Stimulated activated effector memory CD8-positive, alpha-beta T cell treated with anti-CD3 and anti-CD28 coated beads, Interleukin-12 subunit alpha, Interleukin-12 subunit beta, amount 100 ng/mL, for 72 hours (primary cell): ENCODE measurements around the gene HP1BP3.
"Not testable (repeated sequence)": the region's sequence is repeated elsewhere in the genome, so short reads cannot be mapped to it uniquely, and the experiment has no call there.

Experiments
- ATAC-seq: fragments of 150-1000 bp; cut with Tn5 transposase; 2 replicates; pipeline ENCODE4 v1.10.0; 2021
- DNase-seq, 2 donors: peaks; one replicate each; pipeline ENCODE4 v3.0.0; 2021 to 2022; ENCODE audit warnings: low spot score in 2 of 2
- H3K27ac Mint-ChIP-seq: one replicate; pipeline ENCODE4 v1.8.0; 2022; ENCODE audit warnings: mild to moderate bottlenecking, mixed read lengths
- H3K36me3 Mint-ChIP-seq: one replicate; pipeline ENCODE4 v1.8.0; 2022; ENCODE audit warnings: mild to moderate bottlenecking, mixed read lengths
- H3K4me1 Mint-ChIP-seq: one replicate; pipeline ENCODE4 v1.8.0; 2022; ENCODE audit warnings: mixed read lengths
- H3K4me3 Mint-ChIP-seq: one replicate; pipeline ENCODE4 v1.8.0; 2022; ENCODE audit warnings: mild to moderate bottlenecking, mixed read lengths
- H3K9me3 Mint-ChIP-seq: one replicate; pipeline ENCODE4 v1.8.0; 2022; ENCODE audit warnings: mixed read lengths

Gene HP1BP3

GRCh38 chr1:20787029-20787839 lies at the start of gene HP1BP3:
TSS of gene HP1BP3 (minus strand) at chr1:20787307. CDS start at chr1:20780440, 6,867 bp downstream.
- ATAC-seq (peak; percentile 78), DNase-seq (peak; percentile 84 to 91)
- Mint-ChIP-seq H3K9me3 (no peaks in the 10 kb centered on the region), H3K4me3 (peak within 1 kb of the TSS; percentile 98), H3K27ac (peak within 1 kb of the TSS; percentile 98), H3K36me3 (peaks cover 37% of the 10 kb centered on the region), H3K4me1 (peaks cover 22% of the 10 kb centered on the region)

GRCh38 chr1:20836230-20836629 lies 49.1 kb upstream of the HP1BP3 start:
- Mint-ChIP-seq H3K9me3 (no peaks in the 10 kb centered on the region), H3K36me3 (peaks cover 11% of the 10 kb centered on the region), H3K4me3 (no peak overlapping the region), H3K27ac (no peak overlapping the region), H3K4me1 (no peaks in the 10 kb centered on the region)
- DNase-seq (no peak), ATAC-seq (no peak)

- Mint-ChIP-seq H3K27ac (no peak overlapping the region), H3K4me3 (no peak overlapping the region), H3K4me1 (no peaks in the 10 kb centered on the region), H3K9me3 (no peaks in the 10 kb centered on the region), H3K36me3 (peaks cover 5% of the 10 kb centered on the region)
- DNase-seq (no peak), ATAC-seq (no peak)
Observed at GRCh38 chr1:20834780-20835179, 47.7 kb upstream of the HP1BP3 start.

GRCh38 chr1:20834192-20834591 lies 47.1 kb upstream of the HP1BP3 start:
- Mint-ChIP-seq H3K4me3 (no peak overlapping the region), H3K36me3 (no peaks in the 10 kb centered on the region), H3K9me3 (no peaks in the 10 kb centered on the region), H3K27ac (no peak overlapping the region), H3K4me1 (no peaks in the 10 kb centered on the region)
- no peak for DNase-seq
- ATAC-seq: no peak

GRCh38 chr1:20830378-20830777 lies 43.3 kb upstream of the HP1BP3 start:
- Mint-ChIP-seq H3K4me1 (no peaks in the 10 kb centered on the region), H3K4me3 (no peak overlapping the region), H3K36me3 (peaks cover 21% of the 10 kb centered on the region), H3K27ac (no peak overlapping the region), H3K9me3 (no peaks in the 10 kb centered on the region)
- ATAC-seq: no peak
- no peak for DNase-seq

GRCh38 chr1:20829946-20830345 lies 42.8 kb upstream of the HP1BP3 start:
- ATAC-seq (no peak), DNase-seq (no peak)
- Mint-ChIP-seq H3K9me3 (no peaks in the 10 kb centered on the region), H3K27ac (no peak overlapping the region), H3K4me3 (no peak overlapping the region), H3K36me3 (peaks cover 25% of the 10 kb centered on the region), H3K4me1 (no peaks in the 10 kb centered on the region)

GRCh38 chr1:20829531-20829930 lies 42.4 kb upstream of the HP1BP3 start:
- Mint-ChIP-seq H3K4me1 (no peaks in the 10 kb centered on the region), H3K4me3 (no peak overlapping the region), H3K27ac (no peak overlapping the region), H3K36me3 (peaks cover 28% of the 10 kb centered on the region), H3K9me3 (no peaks in the 10 kb centered on the region)
- ATAC-seq (no peak), DNase-seq (no peak)

GRCh38 chr1:20823845-20824244 lies 36.7 kb upstream of the HP1BP3 start:
- H3K4me1 Mint-ChIP-seq: no peaks in the 10 kb centered on the region
- peaks cover 46% of the 10 kb centered on the region for H3K36me3 Mint-ChIP-seq
- H3K27ac Mint-ChIP-seq: no peak overlapping the region
- DNase-seq (no peak), ATAC-seq (no peak)
- no peak overlapping the region for H3K4me3 Mint-ChIP-seq
- no peaks in the 10 kb centered on the region for H3K9me3 Mint-ChIP-seq

GRCh38 chr1:20821466-20821865 lies 34.4 kb upstream of the HP1BP3 start:
- H3K9me3 Mint-ChIP-seq: no peaks in the 10 kb centered on the region

GRCh38 chr1:20819818-20820217 lies 32.7 kb upstream of the HP1BP3 start:
- ATAC-seq (no peak), DNase-seq (no peak)
- Mint-ChIP-seq H3K9me3 (no peaks in the 10 kb centered on the region), H3K4me1 (no peaks in the 10 kb centered on the region), H3K4me3 (no peak overlapping the region), H3K36me3 (peaks cover 28% of the 10 kb centered on the region), H3K27ac (no peak overlapping the region)

More at GRCh38 chr1:20821466-20821865, 34.4 kb upstream of the HP1BP3 start:
- peaks cover 43% of the 10 kb centered on the region for H3K36me3 Mint-ChIP-seq
- no peak for ATAC-seq
- H3K27ac Mint-ChIP-seq: no peak overlapping the region
- no peaks in the 10 kb centered on the region for H3K4me1 Mint-ChIP-seq
- H3K4me3 Mint-ChIP-seq: no peak overlapping the region
- DNase-seq: no peak

GRCh38 chr1:20814534-20814871 lies 27.4 kb upstream of the HP1BP3 start:
- no peak for ATAC-seq

GRCh38 chr1:20811916-20812315 lies 24.8 kb upstream of the HP1BP3 start:
- peaks cover 32% of the 10 kb centered on the region for H3K36me3 Mint-ChIP-seq
- H3K4me3 Mint-ChIP-seq: no peak overlapping the region
- H3K27ac Mint-ChIP-seq: no peak overlapping the region
- no peak for ATAC-seq
- no peaks in the 10 kb centered on the region for H3K9me3 Mint-ChIP-seq
- DNase-seq: no peak
- no peaks in the 10 kb centered on the region for H3K4me1 Mint-ChIP-seq

More at GRCh38 chr1:20814534-20814871, 27.4 kb upstream of the HP1BP3 start:
- no peak overlapping the region for H3K27ac Mint-ChIP-seq
- H3K4me3 Mint-ChIP-seq: no peak overlapping the region
- H3K9me3 Mint-ChIP-seq: no peaks in the 10 kb centered on the region
- no peak for DNase-seq
- H3K36me3 Mint-ChIP-seq: peaks cover 22% of the 10 kb centered on the region
- no peaks in the 10 kb centered on the region for H3K4me1 Mint-ChIP-seq

- ATAC-seq: no peak
- H3K36me3 Mint-ChIP-seq: no peaks in the 10 kb centered on the region
- H3K9me3 Mint-ChIP-seq: no peaks in the 10 kb centered on the region
- H3K27ac Mint-ChIP-seq: no peak overlapping the region
- no peak overlapping the region for H3K4me3 Mint-ChIP-seq
- H3K4me1 Mint-ChIP-seq: peaks cover 1% of the 10 kb centered on the region
- DNase-seq: no peak
Observed at GRCh38 chr1:20793236-20793635, 6.1 kb upstream of the HP1BP3 start.

- no peak overlapping the region for H3K27ac Mint-ChIP-seq
- H3K36me3 Mint-ChIP-seq: peaks cover 7% of the 10 kb centered on the region
- H3K4me3 Mint-ChIP-seq: no peak overlapping the region
- H3K4me1 Mint-ChIP-seq: peaks cover 9% of the 10 kb centered on the region
- no peak for ATAC-seq
- DNase-seq: peak in 1 of 2 donors; percentile 33
- no peaks in the 10 kb centered on the region for H3K9me3 Mint-ChIP-seq
Observed at GRCh38 chr1:20792196-20792595, 5.1 kb upstream of the HP1BP3 start.

GRCh38 chr1:20790785-20791184 lies 3.7 kb upstream of the HP1BP3 start:
- Mint-ChIP-seq H3K36me3 (peaks cover 15% of the 10 kb centered on the region), H3K4me3 (no peak overlapping the region), H3K27ac (no peak overlapping the region), H3K9me3 (no peaks in the 10 kb centered on the region), H3K4me1 (peaks cover 9% of the 10 kb centered on the region)
- DNase-seq: peak in 1 of 2 donors; percentile 18
- ATAC-seq: no peak

- H3K4me1 Mint-ChIP-seq: peaks cover 14% of the 10 kb centered on the region
- H3K27ac Mint-ChIP-seq, H3K9me3 Mint-ChIP-seq, DNase-seq, H3K4me3 Mint-ChIP-seq, ATAC-seq: not testable (repeated sequence)
- peaks cover 27% of the 10 kb centered on the region for H3K36me3 Mint-ChIP-seq
Observed at GRCh38 chr1:20789598-20789997, 2.5 kb upstream of the HP1BP3 start.
